DOHH2 (cell line): ENCODE measurements around the gene WDFY4.

ENCODE experiments used
- CTCF ChIP-seq: fragments of 200-600 bp; sonication (generic); IDR thresholded peaks from one replicate; pipeline ENCODE4 v1.5.1; 2014; ENCODE audit warnings: antibody characterized with exemption, mild to moderate bottlenecking, low read depth, low read length; ENCODE audit not compliant: poor library complexity, severe bottlenecking
- EZH2phosphoT487 ChIP-seq: fragments of 200-600 bp; sonication (generic); IDR thresholded peaks from 2 replicates; pipeline ENCODE4 v1.6.1; 2017; ENCODE audit warnings: borderline replicate concordance, mild to moderate bottlenecking, antibody characterized with exemption, low read length, moderate library complexity, mixed read lengths

- TF ChIP-seq CTCF (no peak), EZH2phosphoT487 (no peak)
Measured at GRCh38 chr10:48982584-48982983, 297.9 kb downstream of the WDFY4 start.
